Heart right ventricle (tissue), 16 donors: ENCODE data around the gene KCNMA1. TPM values are rescaled to one million over a fixed set of nuclear protein-coding genes. Genes with fewer than 3 reads are reported as not detected.

Experiments used
- ATAC-seq, 8 donors: fragments of 200-7000 bp; cut with Tn5 transposase; one replicate each; pipeline ENCODE4 v1.9.1; 2020; ENCODE audit warnings: mild to moderate bottlenecking in 8 of 8, moderate library complexity in 8 of 8, moderate number of reproducible peaks in 1 of 8
- DNase-seq, 2 donors: peaks; one replicate each; pipeline ENCODE4 v3.0.0-alpha.2; 2020
- H3K27ac ChIP-seq, 10 donors: fragments of 200-600 bp; sonication (generic) in 2 of 10; one replicate each; pipeline versions ENCODE4 v1.5.0 to v1.8.0; 2020 to 2022; ENCODE audit warnings: mild to moderate bottlenecking in 3 of 10
- H3K27me3 ChIP-seq, 7 donors: fragments of 200-600 bp; one replicate each; pipeline ENCODE4 v1.8.0; 2021 to 2022; ENCODE audit warnings: mild to moderate bottlenecking in 2 of 7
- H3K36me3 ChIP-seq, 9 donors: fragments of 200-600 bp; sonication (generic) in 1 of 9; one replicate each; pipeline versions ENCODE4 v1.5.0 to v1.8.0; 2020 to 2022; ENCODE audit warnings: mild to moderate bottlenecking in 2 of 9
- H3K4me1 ChIP-seq, 9 donors: fragments of 200-600 bp; sonication (generic) in 1 of 9; one replicate each; pipeline versions ENCODE4 v1.5.0 to v1.8.0; 2020 to 2022; ENCODE audit warnings: mild to moderate bottlenecking in 4 of 9
- H3K4me3 ChIP-seq, 10 donors: fragments of 200-600 bp; sonication (generic) in 2 of 10; one replicate each; pipeline versions ENCODE4 v1.5.0 to v1.8.0; 2020 to 2022; ENCODE audit warnings: mild to moderate bottlenecking in 7 of 10, moderate library complexity in 2 of 10
- H3K9me3 ChIP-seq, 11 donors: fragments of 200-600 bp in 10 of 11; sonication (generic) in 2 of 11; one replicate each; pipeline versions ENCODE4 v1.5.0 to v1.8.0; 2013 to 2022; ENCODE audit warnings: mild to moderate bottlenecking in 2 of 11, control low read depth in 1 of 11, moderate library complexity in 1 of 11
- WGBS, 2 donors: extraction: QIAGEN DNeasy Blood & Tissue Kit; methylation state at CpG; one replicate each; pipeline ENCODE4 v1.1.7; 2013; ENCODE audit warnings: inconsistent platforms in 1 of 2; 5-methylcytosine and 5-hydroxymethylcytosine counted together
- intact Hi-C, 10 donors: fragments of 100-400 bp; cut with DNase I; formaldehyde crosslinking; loops; one replicate each; pipeline versions ENCODE4 v1.11.1 to v1.14.2; 2022
- polyA plus RNA-seq, 2 donors: library from polyadenylated mRNA; stranded (reverse); fragments of 200-250 nt; gene quantifications; one replicate each; pipeline ENCODE4 v1.2.3, GENCODE V29; 2013
- total RNA-seq, 10 donors: library from RNA; stranded (reverse); fragmentation: NEBNext Ultra II Directional in 3 of 10; extraction: Animal tissue kit (Norgen Biotek cat#: 25700) in 3 of 10; gene quantifications; one replicate each; pipeline versions ENCODE4 v1.2.1 to v1.2.4, GENCODE V29; 2021 to 2023
- TF ChIP-seq, protein P1 (sequence below), 9 donors: fragments of 200-600 bp; sonication (generic) in 2 of 9; IDR thresholded peaks; one replicate each; pipeline versions ENCODE4 v1.5.0 to v1.8.0; 2021 to 2022; ENCODE audit warnings: antibody characterized with exemption in 9 of 9, mild to moderate bottlenecking in 5 of 9, moderate library complexity in 1 of 9
- donor health status: Arrhythmogenic right ventricular cardiomyopathy.
- donor health status: ischemic (EF 13 %, LVEDD 7.1; RV severe dilation, severe dysfunction).
- donor health status: healthy with polysubstance abuse.
- donor health status: DM: no; HTN: yes; CAD: no.
- donor health status: DM: no; HTN: no; CAD: no.
- donor health status: ischemic (EF 25% LVEDD 6.9; RV normal size, moderate dysfunction).
- donor health status: ischemic (EF 25% LVEDD 5.7; RV mildly dilated, moderate dysfunction).
- donor health status: healthy.
- donor health status: DM: yes; HTN: yes; CAD: no.
- donor health status: Ischemic cardiomyopathy.
- donor health status: ischemic (EF 35%, LVEDD 5.7; RV mildly dilated, moderate dysfunction).
- donor health status: nonischemic (EF 11% LVEDD 7.7; RV severe dilation, severe dysfunction).
- donor health status: DM: yes; HTN: yes; CAD: no.
- donor health status: PGD.
- donor health status: ischemic (EF 29% LVEDD 5.4; RV normal size, mild dysfunction).
- donor health status: nonischemic (EF 23%, LVEDD 6.1; RV moderate dilation, normal function).

The KCNMA1 gene
- total and polyA plus RNA-seq, 12 donors = 0.59 to 5.3 (median 1.6) TPM

GRCh38 chr10:77106676-77107075, 530.9 kb downstream of the KCNMA1 start:
- H3K27me3 ChIP-seq = peaks cover 0 to 6% (median 0%) of the 10 kb centered on the region in 7 donors
- H3K9me3 ChIP-seq = no peaks in the 10 kb centered on the region
- intact Hi-C loops = loop anchor here in 1 of 10 donors (5.0 kb wide), 1 partner anchor 99 kb away; no protein-coding TSS in a partner anchor
- 67 to 68% methylated on average over 3 of the region's 3 CpGs for WGBS, 2 donors
- no peak for DNase-seq
- H3K4me3 ChIP-seq = no peak overlapping the region
- H3K4me1 ChIP-seq = peaks cover 0 to 31% (median 8%) of the 10 kb centered on the region in 9 donors
- no peaks in the 10 kb centered on the region for H3K36me3 ChIP-seq
- TF ChIP-seq, protein P1, sequence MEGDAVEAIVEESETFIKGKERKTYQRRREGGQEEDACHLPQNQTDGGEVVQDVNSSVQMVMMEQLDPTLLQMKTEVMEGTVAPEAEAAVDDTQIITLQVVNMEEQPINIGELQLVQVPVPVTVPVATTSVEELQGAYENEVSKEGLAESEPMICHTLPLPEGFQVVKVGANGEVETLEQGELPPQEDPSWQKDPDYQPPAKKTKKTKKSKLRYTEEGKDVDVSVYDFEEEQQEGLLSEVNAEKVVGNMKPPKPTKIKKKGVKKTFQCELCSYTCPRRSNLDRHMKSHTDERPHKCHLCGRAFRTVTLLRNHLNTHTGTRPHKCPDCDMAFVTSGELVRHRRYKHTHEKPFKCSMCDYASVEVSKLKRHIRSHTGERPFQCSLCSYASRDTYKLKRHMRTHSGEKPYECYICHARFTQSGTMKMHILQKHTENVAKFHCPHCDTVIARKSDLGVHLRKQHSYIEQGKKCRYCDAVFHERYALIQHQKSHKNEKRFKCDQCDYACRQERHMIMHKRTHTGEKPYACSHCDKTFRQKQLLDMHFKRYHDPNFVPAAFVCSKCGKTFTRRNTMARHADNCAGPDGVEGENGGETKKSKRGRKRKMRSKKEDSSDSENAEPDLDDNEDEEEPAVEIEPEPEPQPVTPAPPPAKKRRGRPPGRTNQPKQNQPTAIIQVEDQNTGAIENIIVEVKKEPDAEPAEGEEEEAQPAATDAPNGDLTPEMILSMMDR (IDR thresholded peaks at IDR 0.05) = no peak
- no peak for ATAC-seq
- peak overlapping the region in 8 of 10 donors; percentile 22 to 65 (median 50) for H3K27ac ChIP-seq

- intact Hi-C loops = loop anchor here in 1 of 10 donors (5.0 kb wide), 1 partner anchor 98 kb away; no protein-coding TSS in a partner anchor
- Histone ChIP-seq H3K4me1 (peaks cover 0 to 29% (median 6%) of the 10 kb centered on the region in 9 donors), H3K36me3 (no peaks in the 10 kb centered on the region), H3K27ac (peak overlapping the region in 8 of 10 donors; percentile 22 to 65 (median 50)), H3K4me3 (no peak overlapping the region), H3K9me3 (no peaks in the 10 kb centered on the region), H3K27me3 (peaks cover 0 to 6% (median 0%) of the 10 kb centered on the region in 7 donors)
- WGBS, 2 donors = 57 to 62% methylated on average over 5 of the region's 5 CpGs
- ATAC-seq = peak in 6 of 8 donors; percentile 34 to 53 (median 52)
- TF ChIP-seq, protein P1 (IDR thresholded peaks at IDR 0.05) = no peak
- no peak for DNase-seq
These were observed 531.8 kb downstream of the KCNMA1 start for GRCh38 chr10:77105761-77106221.

DNA sequence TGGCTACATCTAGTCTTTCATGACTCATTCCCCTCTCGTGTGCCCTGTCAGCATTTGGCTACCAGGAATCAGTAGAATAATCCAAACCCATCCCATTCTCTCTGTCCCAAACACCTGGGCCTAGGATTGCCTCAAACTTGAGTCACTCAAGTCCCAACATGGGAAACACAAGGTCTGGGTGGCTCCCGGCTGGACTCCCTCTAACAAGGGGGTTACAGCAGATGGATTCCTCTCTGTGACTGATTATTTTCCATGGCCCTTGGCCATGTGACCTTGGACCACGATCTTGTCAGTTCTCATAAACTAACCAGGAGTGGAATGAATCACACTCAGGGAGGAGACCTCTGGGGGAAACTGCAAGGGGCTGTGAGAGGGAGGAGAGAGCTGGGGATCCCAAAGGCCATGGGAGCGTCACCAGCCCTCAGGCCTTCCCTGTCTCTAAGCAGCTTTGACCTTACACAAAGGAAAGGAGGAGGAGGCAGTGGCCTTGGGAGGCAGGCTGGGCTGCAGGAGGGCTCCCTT, 533.1 kb downstream of the KCNMA1 start:
- DNase-seq (peak; percentile 39 to 71), ATAC-seq (peak; percentile 66 to 93 (median 80))
- Histone ChIP-seq H3K9me3 (no peaks in the 10 kb centered on the region), H3K27ac (peak overlapping the region in 6 of 10 donors; percentile 39 to 64 (median 48)), H3K4me1 (peaks cover 0 to 24% (median 6%) of the 10 kb centered on the region in 9 donors), H3K36me3 (no peaks in the 10 kb centered on the region), H3K4me3 (no peak overlapping the region), H3K27me3 (peaks cover 0 to 6% (median 5%) of the 10 kb centered on the region in 7 donors)
- intact Hi-C loops = no loop called here
- TF ChIP-seq, protein P1 (IDR thresholded peaks at IDR 0.05) = no peak
- 51 to 55% methylated on average over 4 of the region's 4 CpGs for WGBS, 2 donors

DNA sequence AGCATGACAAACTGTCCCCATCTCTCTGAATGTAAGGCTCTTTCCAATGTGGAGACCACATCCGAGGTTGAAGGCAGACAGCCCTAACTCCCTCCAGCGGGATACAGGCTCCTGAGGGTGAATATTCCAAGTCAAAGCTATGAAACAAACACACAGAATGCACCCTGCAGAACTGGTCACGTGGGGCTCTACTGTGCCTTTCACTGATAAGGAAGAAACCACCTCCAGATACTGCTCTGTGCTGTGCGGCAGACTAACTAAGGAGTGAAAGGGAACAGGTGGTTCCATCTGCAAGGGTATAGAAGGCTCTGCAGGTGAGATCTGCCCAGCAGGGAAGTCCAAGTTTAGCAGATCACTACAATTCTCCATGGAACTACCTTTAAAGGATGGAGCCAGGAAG, 534.4 kb downstream of the KCNMA1 start:
- Histone ChIP-seq H3K27me3 (peaks cover 0 to 6% (median 5%) of the 10 kb centered on the region in 7 donors), H3K4me1 (peaks cover 0 to 24% (median 6%) of the 10 kb centered on the region in 9 donors), H3K9me3 (peaks cover 0 to 7% (median 0%) of the 10 kb centered on the region in 11 donors), H3K36me3 (no peaks in the 10 kb centered on the region), H3K27ac (no peak overlapping the region), H3K4me3 (no peak overlapping the region)
- DNase-seq (no peak), ATAC-seq (no peak)
- TF ChIP-seq, protein P1 (IDR thresholded peaks at IDR 0.05) = no peak
- WGBS, 2 donors = 84 to 88% methylated on average over 4 of the region's 4 CpGs
- intact Hi-C loops = no loop called here
